HG03457 (cell line): ENCODE data around the gene OR4F6.
"Not testable (repeated sequence)": the region's sequence is repeated elsewhere in the genome, so short reads cannot be mapped to it uniquely, and the experiment has no call there.

Source experiments
- ATAC-seq: cut with Tn5 transposase; IDR thresholded peaks from one replicate; pipeline ENCODE4 v1.9.1; 2021; ENCODE audit warnings: moderate number of reproducible peaks; ENCODE audit not compliant: unreplicated experiment

The OR4F6 gene

GRCh38 chr15:101803209-101803608 lies at the start of gene OR4F6:
OR4F6 (plus strand) TSS chr15:101803509; CDS start chr15:101805720, 2,211 bp downstream.
- ATAC-seq = no peak

- ATAC-seq = not testable (repeated sequence)
Observed at GRCh38 chr15:101764669-101765339, 38.5 kb upstream of the OR4F6 start.

- ATAC-seq = not testable (repeated sequence)
Observed at GRCh38 chr15:101765340-101765671, 38.0 kb upstream of the OR4F6 start.

GRCh38 chr15:101765772-101766456 lies 37.4 kb upstream of the OR4F6 start:
- ATAC-seq = no peak

- ATAC-seq = not testable (repeated sequence)
Observed at GRCh38 chr15:101767083-101767640, 36.1 kb upstream of the OR4F6 start.

GRCh38 chr15:101772921-101773320 lies 30.4 kb upstream of the OR4F6 start:
- no peak for ATAC-seq

GRCh38 chr15:101773496-101774100 lies 29.7 kb upstream of the OR4F6 start:
- no peak for ATAC-seq

GRCh38 chr15:101775136-101775535 lies 28.2 kb upstream of the OR4F6 start:
- ATAC-seq = no peak

- not testable (repeated sequence) for ATAC-seq
Observed at GRCh38 chr15:101778576-101778975, 24.7 kb upstream of the OR4F6 start.

- ATAC-seq = not testable (repeated sequence)
Observed at GRCh38 chr15:101780225-101780624, 23.1 kb upstream of the OR4F6 start.

GRCh38 chr15:101781928-101782327 lies 21.4 kb upstream of the OR4F6 start:
- no peak for ATAC-seq

- no peak for ATAC-seq
Observed at GRCh38 chr15:101784644-101785043, 18.7 kb upstream of the OR4F6 start.

GRCh38 chr15:101786422-101786821 lies 16.9 kb upstream of the OR4F6 start:
- ATAC-seq = not testable (repeated sequence)

GRCh38 chr15:101788001-101788400 lies 15.3 kb upstream of the OR4F6 start:
- ATAC-seq = not testable (repeated sequence)

GRCh38 chr15:101788503-101789269 lies 14.6 kb upstream of the OR4F6 start:
- not testable (repeated sequence) for ATAC-seq

- ATAC-seq = not testable (repeated sequence)
Observed at GRCh38 chr15:101790748-101791147, 12.6 kb upstream of the OR4F6 start.

- not testable (repeated sequence) for ATAC-seq
Observed at GRCh38 chr15:101793981-101794380, 9.3 kb upstream of the OR4F6 start.

- ATAC-seq = no peak
Observed at GRCh38 chr15:101795455-101795854, 7.9 kb upstream of the OR4F6 start.

GRCh38 chr15:101799665-101800064 lies 3.6 kb upstream of the OR4F6 start:
- ATAC-seq = no peak

- no peak for ATAC-seq
Observed at GRCh38 chr15:101801048-101801447, 2.3 kb upstream of the OR4F6 start.

GRCh38 chr15:101803676-101804075 lies 367 bp downstream of the OR4F6 start:
- no peak for ATAC-seq
